Retina (tissue), 1 donor: ENCODE data around the gene EME2.
"Not testable (repeated sequence)": the region's sequence is repeated elsewhere in the genome, so short reads cannot be mapped to it uniquely, and the experiment has no call there.

ENCODE experiments used
- DNase-seq: peaks from one replicate; pipeline ENCODE4 v3.0.0-alpha.2; 2016

Gene EME2

GRCh38 chr16:1791943-1792812 is 19.6 kb downstream of the EME2 start:
- no peak for DNase-seq

GRCh38 chr16:1792836-1793577 is 20.4 kb downstream of the EME2 start:
- DNase-seq = no peak

- no peak for DNase-seq
These were observed 21.1 kb downstream of the EME2 start, which contains the start of gene IGFALS for GRCh38 chr16:1793578-1794220. TSS of gene IGFALS (minus strand) at chr16:1793705. CDS start at chr16:1793652, 53 bp downstream.

GRCh38 chr16:1794221-1794871 is 21.7 kb downstream of the EME2 start:
- DNase-seq = no peak

- no peak for DNase-seq
These were observed 22.5 kb downstream of the EME2 start for GRCh38 chr16:1794908-1795666.

- DNase-seq = not testable (repeated sequence)
These were observed 26.7 kb downstream of the EME2 start for GRCh38 chr16:1799263-1799662.

GRCh38 chr16:1800701-1801100 is 28.1 kb downstream of the EME2 start:
- DNase-seq = no peak

- no peak for DNase-seq
These were observed 35.0 kb downstream of the EME2 start for GRCh38 chr16:1807626-1808025.

GRCh38 chr16:1808691-1809090 is 36.1 kb downstream of the EME2 start:
- DNase-seq = no peak

GRCh38 chr16:1809281-1809801 is 36.7 kb downstream of the EME2 start:
- no peak for DNase-seq

GRCh38 chr16:1810106-1810505 is 37.5 kb downstream of the EME2 start:
- DNase-seq = no peak

GRCh38 chr16:1810536-1810935 is 37.9 kb downstream of the EME2 start:
- no peak for DNase-seq

GRCh38 chr16:1812732-1813163 is 40.1 kb downstream of the EME2 start:
- DNase-seq = no peak

GRCh38 chr16:1815461-1815860 is 42.9 kb downstream of the EME2 start:
- no peak for DNase-seq

- no peak for DNase-seq
These were observed 44.0 kb downstream of the EME2 start for GRCh38 chr16:1816396-1817275.

GRCh38 chr16:1817276-1817589 is 44.6 kb downstream of the EME2 start:
- DNase-seq = no peak

GRCh38 chr16:1817716-1818115 is 45.1 kb downstream of the EME2 start:
- no peak for DNase-seq

- no peak for DNase-seq
These were observed 45.7 kb downstream of the EME2 start for GRCh38 chr16:1818204-1818872.

GRCh38 chr16:1818873-1819525 is 46.4 kb downstream of the EME2 start:
- no peak for DNase-seq

GRCh38 chr16:1819611-1820010 is 47.0 kb downstream of the EME2 start:
- no peak for DNase-seq
